ENCODE data around the gene RANBP10. TPM values are rescaled to one million over a fixed set of nuclear protein-coding genes. Genes with fewer than 3 reads are reported as not detected.

The RANBP10 gene
- total RNA-seq, 4 donors from 2014 or later: 8.1 to 11.7 (median 9.3) TPM

GRCh38 chr16:67699265-67699664, 107.1 kb downstream of the RANBP10 start:
- TF ChIP-seq CTCF (IDR thresholded peaks at IDR 0.05; ENCODE audit: low read depth): no peak

GRCh38 chr16:67697422-67698185, 108.8 kb downstream of the RANBP10 start:
- no peak for TF ChIP-seq CTCF (IDR thresholded peaks at IDR 0.05; ENCODE audit: low read depth)

GRCh38 chr16:67694611-67695010, 111.7 kb downstream of the RANBP10 start:
- TF ChIP-seq CTCF (IDR thresholded peaks at IDR 0.05; ENCODE audit: low read depth): no peak

GRCh38 chr16:67685388-67686112, 120.8 kb downstream of the RANBP10 start:
- TF ChIP-seq CTCF (IDR thresholded peaks at IDR 0.05; ENCODE audit: low read depth): no peak

GRCh38 chr16:67683767-67684166, 122.6 kb downstream of the RANBP10 start:
- TF ChIP-seq CTCF (IDR thresholded peaks at IDR 0.05; ENCODE audit: low read depth): no peak

- TF ChIP-seq CTCF (IDR thresholded peaks at IDR 0.05; ENCODE audit: low read depth): no peak
Observed at GRCh38 chr16:67679935-67680897, 126.1 kb downstream of the RANBP10 start.
